C4-2B (cell line): ENCODE measurements around the gene ZG16.

Source experiments
- ZFX ChIP-seq: fragments of 450-650 bp; IDR thresholded peaks from 2 replicates; pipeline ENCODE4 v1.6.1; 2017
- TF ChIP-seq, protein P1 (sequence below): fragments of 450-650 bp; conservative IDR thresholded peaks from 2 replicates; pipeline ENCODE4 v1.5.1; 2017; ENCODE audit warnings: mild to moderate bottlenecking

DNA sequence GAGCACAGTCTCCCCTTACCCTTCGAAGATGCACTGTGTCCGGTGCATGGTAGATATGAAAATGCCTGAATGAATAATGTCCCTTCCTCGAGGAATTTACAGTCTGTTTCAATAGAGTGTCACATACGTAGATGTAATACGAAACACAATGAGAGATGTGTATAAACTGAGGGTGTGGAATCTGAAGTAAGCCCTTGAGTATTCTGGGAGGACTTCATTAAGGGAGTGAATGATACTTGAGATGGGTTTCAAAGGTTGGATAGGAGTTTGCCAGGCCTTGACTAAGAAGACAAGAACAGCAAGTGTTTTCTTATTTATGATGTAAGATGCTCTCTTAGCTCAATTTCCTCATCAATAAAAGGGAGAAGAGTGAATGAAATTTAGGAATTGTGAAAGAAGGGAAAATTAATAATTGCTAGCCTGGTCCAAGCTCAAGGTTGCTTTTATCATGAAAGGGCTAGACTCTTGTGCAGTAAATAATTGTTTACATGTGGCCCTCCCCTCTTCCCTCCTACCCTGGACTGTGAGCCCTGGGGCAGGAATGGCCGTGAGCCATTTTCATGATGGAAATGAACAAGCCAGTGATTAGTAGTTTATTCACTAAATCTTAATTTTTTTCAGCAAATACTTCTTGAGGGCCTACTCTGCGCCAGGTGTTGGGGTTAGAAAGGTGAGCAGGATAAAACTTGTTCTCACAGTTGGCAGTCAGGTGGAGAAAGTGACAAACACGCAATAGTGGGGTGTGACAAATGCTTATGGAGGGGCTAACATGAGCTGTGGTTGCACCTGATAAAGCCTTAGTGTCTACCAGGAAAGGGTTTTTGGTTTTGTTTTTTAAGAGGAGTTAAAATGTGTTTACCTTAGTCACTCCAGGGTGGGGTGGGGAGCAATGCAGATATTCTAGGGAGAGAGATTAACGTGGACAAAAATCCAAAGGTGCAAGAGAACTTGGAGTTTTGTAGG is 14.1 kb downstream of the ZG16 start:
- TF ChIP-seq, protein P1, sequence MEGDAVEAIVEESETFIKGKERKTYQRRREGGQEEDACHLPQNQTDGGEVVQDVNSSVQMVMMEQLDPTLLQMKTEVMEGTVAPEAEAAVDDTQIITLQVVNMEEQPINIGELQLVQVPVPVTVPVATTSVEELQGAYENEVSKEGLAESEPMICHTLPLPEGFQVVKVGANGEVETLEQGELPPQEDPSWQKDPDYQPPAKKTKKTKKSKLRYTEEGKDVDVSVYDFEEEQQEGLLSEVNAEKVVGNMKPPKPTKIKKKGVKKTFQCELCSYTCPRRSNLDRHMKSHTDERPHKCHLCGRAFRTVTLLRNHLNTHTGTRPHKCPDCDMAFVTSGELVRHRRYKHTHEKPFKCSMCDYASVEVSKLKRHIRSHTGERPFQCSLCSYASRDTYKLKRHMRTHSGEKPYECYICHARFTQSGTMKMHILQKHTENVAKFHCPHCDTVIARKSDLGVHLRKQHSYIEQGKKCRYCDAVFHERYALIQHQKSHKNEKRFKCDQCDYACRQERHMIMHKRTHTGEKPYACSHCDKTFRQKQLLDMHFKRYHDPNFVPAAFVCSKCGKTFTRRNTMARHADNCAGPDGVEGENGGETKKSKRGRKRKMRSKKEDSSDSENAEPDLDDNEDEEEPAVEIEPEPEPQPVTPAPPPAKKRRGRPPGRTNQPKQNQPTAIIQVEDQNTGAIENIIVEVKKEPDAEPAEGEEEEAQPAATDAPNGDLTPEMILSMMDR: no peak
- TF ChIP-seq ZFX: no peak
